Caco-2 (cell line): ENCODE results near the gene PDE4D. TPM values are rescaled to one million over a fixed set of nuclear protein-coding genes. Genes with fewer than 3 reads are reported as not detected.

ENCODE experiments used
- BruUV-seq: library from RNA; stranded (reverse); fragments of 400-500 nt; replicated peaks from 2 replicates; lab custom pipeline; 2021; lab: Mats Ljungman, UMichigan
- CTCF ChIA-PET: fragments of 300-600 bp; sonication (Branson Sonifier 250); formaldehyde crosslinking; loops from one replicate; lab custom pipeline; 2022; ENCODE audit warnings: antibody characterized with exemption; lab: Charles Lee
- POLR2A ChIA-PET: fragments of 300-600 bp; sonication (Branson Sonifier 250); formaldehyde crosslinking; loops from one replicate; lab custom pipeline; 2022; ENCODE audit warnings: antibody characterized with exemption; lab: Charles Lee
- DNase-seq, 2 experiments: peaks; one replicate each; pipeline versions ENCODE4 v3.0.0 to v3.0.0-alpha.2; 2020 to 2022
- H3K27me3 ChIP-seq: replicated peaks from 2 replicates; pipeline ENCODE4 v1.6.0; 2011; ENCODE audit warnings: low read length; ENCODE audit not compliant: control insufficient read depth, insufficient read depth
- H3K36me3 ChIP-seq: 2 replicates; pipeline ENCODE4 v1.5.1; 2011; ENCODE audit warnings: low read length; ENCODE audit not compliant: control insufficient read depth, insufficient read depth
- H3K4me1 ChIP-seq: fragments of 250-450 bp; sonication (Bioruptor Pico); 2 replicates; pipeline ENCODE4 v1.5.1; 2020; ENCODE audit warnings: mild to moderate bottlenecking
- H3K4me3 ChIP-seq: 2 replicates; pipeline ENCODE4 v1.5.1; 2011; ENCODE audit warnings: low read depth, mild to moderate bottlenecking, control low read depth, low read length
- H3K9me3 ChIP-seq: fragments of 250-450 bp; sonication (Bioruptor Pico); 2 replicates; pipeline ENCODE4 v1.5.1; 2020; ENCODE audit warnings: mild to moderate bottlenecking, moderate library complexity
- H3K27ac Mint-ChIP-seq: one replicate; pipeline ENCODE4 v1.8.0; 2022; ENCODE audit warnings: mixed read lengths; ENCODE audit not compliant: unreplicated experiment
- H3K27me3 Mint-ChIP-seq: one replicate; pipeline ENCODE4 v1.8.0; 2022; ENCODE audit warnings: mixed read lengths; ENCODE audit not compliant: insufficient read depth, unreplicated experiment
- H3K36me3 Mint-ChIP-seq: one replicate; pipeline ENCODE4 v1.8.0; 2022; ENCODE audit warnings: mild to moderate bottlenecking, mixed read lengths; ENCODE audit not compliant: insufficient read depth, unreplicated experiment
- H3K4me1 Mint-ChIP-seq: one replicate; pipeline ENCODE4 v1.8.0; 2022; ENCODE audit warnings: low read depth, mixed read lengths; ENCODE audit not compliant: unreplicated experiment
- H3K4me3 Mint-ChIP-seq: one replicate; pipeline ENCODE4 v1.8.0; 2022; ENCODE audit warnings: mild to moderate bottlenecking, moderate library complexity, mixed read lengths; ENCODE audit not compliant: unreplicated experiment
- H3K9me3 Mint-ChIP-seq: one replicate; pipeline ENCODE4 v1.8.0; 2022; ENCODE audit warnings: mixed read lengths; ENCODE audit not compliant: unreplicated experiment
- CTCF ChIP-seq, 2 experiments: fragments of 200-600 bp in 1 of 2; IDR thresholded peaks; 1 replicate in 1 of 2; 2 replicates in 1 of 2; pipeline versions ENCODE4 v1.5.1 to v1.8.0; 2011 to 2022; ENCODE audit warnings: antibody characterized with exemption in 1 of 2, control low read depth in 1 of 2, inconsistent platforms in 1 of 2, low read depth in 1 of 2, low read length in 1 of 2, mild to moderate bottlenecking in 1 of 2, moderate library complexity in 1 of 2; ENCODE audit not compliant: insufficient read depth in 1 of 2, severe bottlenecking in 1 of 2, unreplicated experiment in 1 of 2
- intact Hi-C: fragments of 100-400 bp; cut with micrococcal nuclease; formaldehyde crosslinking; loops from one replicate; pipeline ENCODE4 v1.10.0; 2022; ENCODE audit not compliant: unreplicated experiment
- total RNA-seq: library from RNA; stranded (reverse); gene quantifications from 2 replicates; pipeline ENCODE4 v1.2.3, GENCODE V29; 2022

The PDE4D gene
- total RNA-seq, 1 experiment from 2014 or later = 89.8 TPM

- Histone ChIP-seq H3K4me3 (no peak overlapping the region), H3K36me3 (no peaks in the 10 kb centered on the region), H3K27me3 (no peaks in the 10 kb centered on the region), H3K4me1 (0 out of 2 replicates have a peak, but pooled peaks cover 7% of the 10 kb centered on the region), H3K9me3 (no peaks in the 10 kb centered on the region)
- intact Hi-C loops = no loop called here
- CTCF ChIA-PET = no interaction called here
- no peak overlapping the region for H3K27ac Mint-ChIP-seq
- H3K27me3 Mint-ChIP-seq = no peaks in the 10 kb centered on the region
- H3K36me3 Mint-ChIP-seq = no peaks in the 10 kb centered on the region
- no peak for DNase-seq
- H3K4me3 Mint-ChIP-seq = no peak overlapping the region
- BruUV-seq = no TSS peak
- H3K9me3 Mint-ChIP-seq = no peaks in the 10 kb centered on the region
- peaks cover 6% of the 10 kb centered on the region for H3K4me1 Mint-ChIP-seq
- TF ChIP-seq CTCF (IDR thresholded peaks at IDR 0.05; ENCODE audit: insufficient read depth in 1 of 2, low read depth in 1 of 2, low read length in 1 of 2, severe bottlenecking in 1 of 2, unreplicated experiment in 1 of 2) = no peak
- POLR2A ChIA-PET = no interaction called here
Observed at GRCh38 chr5:59139695-59140094, 753.8 kb downstream of the PDE4D start.

GRCh38 chr5:59138509-59138908 lies 755.0 kb downstream of the PDE4D start:
- TF ChIP-seq CTCF (IDR thresholded peaks at IDR 0.05; ENCODE audit: insufficient read depth in 1 of 2, low read depth in 1 of 2, low read length in 1 of 2, severe bottlenecking in 1 of 2, unreplicated experiment in 1 of 2) = no peak
- intact Hi-C loops = no loop called here
- POLR2A ChIA-PET = no interaction called here
- BruUV-seq = no TSS peak
- H3K9me3 ChIP-seq = no peaks in the 10 kb centered on the region
- H3K27ac Mint-ChIP-seq = no peak overlapping the region
- no peak for DNase-seq
- CTCF ChIA-PET = no interaction called here
- H3K36me3 Mint-ChIP-seq = no peaks in the 10 kb centered on the region
- H3K4me3 Mint-ChIP-seq = no peak overlapping the region
- peaks cover 12% of the 10 kb centered on the region for H3K4me1 Mint-ChIP-seq
- no peaks in the 10 kb centered on the region for H3K27me3 Mint-ChIP-seq
- no peaks in the 10 kb centered on the region for H3K27me3 ChIP-seq
- no peaks in the 10 kb centered on the region for H3K36me3 ChIP-seq
- no peaks in the 10 kb centered on the region for H3K9me3 Mint-ChIP-seq
- H3K4me3 ChIP-seq = no peak overlapping the region
- H3K4me1 ChIP-seq = 0 out of 2 replicates have a peak, but pooled peaks cover 7% of the 10 kb centered on the region

- no TSS peak for BruUV-seq
- H3K4me1 Mint-ChIP-seq = peaks cover 13% of the 10 kb centered on the region
- ChIA-PET CTCF (no interaction called here), POLR2A (no interaction called here)
- Histone ChIP-seq H3K4me1 (0 out of 2 replicates have a peak, but pooled peaks cover 7% of the 10 kb centered on the region), H3K27me3 (no peaks in the 10 kb centered on the region), H3K36me3 (no peaks in the 10 kb centered on the region), H3K4me3 (no peak overlapping the region), H3K9me3 (no peaks in the 10 kb centered on the region)
- no peak overlapping the region for H3K27ac Mint-ChIP-seq
- no peak for TF ChIP-seq CTCF (IDR thresholded peaks at IDR 0.05; ENCODE audit: insufficient read depth in 1 of 2, low read depth in 1 of 2, low read length in 1 of 2, severe bottlenecking in 1 of 2, unreplicated experiment in 1 of 2)
- no peaks in the 10 kb centered on the region for H3K9me3 Mint-ChIP-seq
- no peak for DNase-seq
- no peak overlapping the region for H3K4me3 Mint-ChIP-seq
- H3K36me3 Mint-ChIP-seq = no peaks in the 10 kb centered on the region
- H3K27me3 Mint-ChIP-seq = no peaks in the 10 kb centered on the region
- intact Hi-C loops = no loop called here
Observed at GRCh38 chr5:59137846-59138245, 755.7 kb downstream of the PDE4D start.
